Gastroesophageal sphincter (tissue), 3 donors: ENCODE measurements around the gene CERK.

Source experiments
- POLR2A ChIP-seq, 2 donors: fragments of 450-650 bp; IDR thresholded peaks; one replicate each; pipeline ENCODE4 v1.6.1; 2017; ENCODE audit warnings: antibody characterized with exemption in 2 of 2, mild to moderate bottlenecking in 2 of 2, moderate library complexity in 1 of 2
- TF ChIP-seq, protein P1 (sequence below), 4 experiments: fragments of 200-600 bp in 2 of 4; fragments of 450-650 bp in 2 of 4; sonication (generic) in 1 of 4; IDR thresholded peaks; one replicate each; pipeline ENCODE4 v1.5.1; 2017 to 2019; ENCODE audit warnings: antibody characterized with exemption in 4 of 4, mild to moderate bottlenecking in 2 of 4, moderate library complexity in 2 of 4

DNA sequence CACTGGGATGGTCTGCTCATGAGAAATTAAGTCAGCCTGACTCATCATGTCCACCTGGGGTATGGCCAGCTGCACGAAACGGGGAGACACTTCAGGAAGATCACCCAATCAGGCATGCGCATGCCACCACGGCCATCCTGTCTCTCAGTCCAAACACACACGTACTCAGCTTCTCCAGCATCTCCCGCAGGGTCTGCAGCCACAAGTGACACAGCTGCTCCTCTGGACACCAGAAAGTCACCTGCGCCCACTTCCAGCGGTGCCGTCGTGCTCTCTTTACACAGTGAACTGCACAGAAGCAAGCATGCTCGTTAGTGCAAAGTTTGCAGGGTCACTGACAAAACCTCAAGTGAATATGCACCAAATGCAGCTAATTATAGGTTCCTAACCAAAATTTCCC, 18.1 kb downstream of the CERK start:
- TF ChIP-seq, protein P1, sequence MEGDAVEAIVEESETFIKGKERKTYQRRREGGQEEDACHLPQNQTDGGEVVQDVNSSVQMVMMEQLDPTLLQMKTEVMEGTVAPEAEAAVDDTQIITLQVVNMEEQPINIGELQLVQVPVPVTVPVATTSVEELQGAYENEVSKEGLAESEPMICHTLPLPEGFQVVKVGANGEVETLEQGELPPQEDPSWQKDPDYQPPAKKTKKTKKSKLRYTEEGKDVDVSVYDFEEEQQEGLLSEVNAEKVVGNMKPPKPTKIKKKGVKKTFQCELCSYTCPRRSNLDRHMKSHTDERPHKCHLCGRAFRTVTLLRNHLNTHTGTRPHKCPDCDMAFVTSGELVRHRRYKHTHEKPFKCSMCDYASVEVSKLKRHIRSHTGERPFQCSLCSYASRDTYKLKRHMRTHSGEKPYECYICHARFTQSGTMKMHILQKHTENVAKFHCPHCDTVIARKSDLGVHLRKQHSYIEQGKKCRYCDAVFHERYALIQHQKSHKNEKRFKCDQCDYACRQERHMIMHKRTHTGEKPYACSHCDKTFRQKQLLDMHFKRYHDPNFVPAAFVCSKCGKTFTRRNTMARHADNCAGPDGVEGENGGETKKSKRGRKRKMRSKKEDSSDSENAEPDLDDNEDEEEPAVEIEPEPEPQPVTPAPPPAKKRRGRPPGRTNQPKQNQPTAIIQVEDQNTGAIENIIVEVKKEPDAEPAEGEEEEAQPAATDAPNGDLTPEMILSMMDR (IDR thresholded peaks at IDR 0.05), result no peak
- no peak for TF ChIP-seq POLR2A (IDR thresholded peaks at IDR 0.05)
